PC-9 (cell line): Measurements from ENCODE around the gene LAMA2. TPM values are rescaled to one million over a fixed set of nuclear protein-coding genes. Genes with fewer than 3 reads are reported as not detected.

Experiments
- BruUV-seq: library from RNA; stranded (reverse); fragments of 400-500 nt; replicated peaks from 2 replicates; lab custom pipeline; 2021; lab: Mats Ljungman, UMichigan
- CTCF ChIA-PET: fragments of 300-600 bp; sonication (Branson Sonifier 250); formaldehyde crosslinking; loops from one replicate; lab custom pipeline; 2022; ENCODE audit warnings: antibody characterized with exemption; lab: Charles Lee
- POLR2A ChIA-PET: fragments of 300-600 bp; sonication (Branson Sonifier 250); formaldehyde crosslinking; loops from one replicate; lab custom pipeline; 2022; ENCODE audit warnings: antibody characterized with exemption; ENCODE audit not compliant: unreplicated experiment; lab: Charles Lee
- DNase-seq, 2 experiments: peaks; one replicate each; pipeline versions ENCODE4 v3.0.0 to v3.0.0-alpha.2; 2015 to 2022; ENCODE audit warnings: mixed read lengths in 1 of 2
- H2AFZ ChIP-seq: fragments of 200-600 bp; sonication (generic); 2 replicates; pipeline ENCODE4 v1.8.1; 2017; ENCODE audit warnings: antibody characterized with exemption
- H3F3A ChIP-seq: fragments of 200-600 bp; sonication (generic); 2 replicates; pipeline ENCODE4 v1.8.1; 2017; ENCODE audit warnings: antibody characterized with exemption, mild to moderate bottlenecking, low read depth; ENCODE audit not compliant: insufficient read depth
- H3K27ac ChIP-seq: fragments of 200-600 bp; sonication (generic); 2 replicates; pipeline ENCODE4 v1.6.1; 2016; ENCODE audit warnings: mixed run types
- H3K27me3 ChIP-seq: fragments of 200-600 bp; sonication (generic); 2 replicates; pipeline ENCODE4 v1.6.1; 2016; ENCODE audit warnings: low read depth, mixed run types; ENCODE audit not compliant: insufficient read depth
- H3K36me3 ChIP-seq: fragments of 200-600 bp; sonication (generic); 2 replicates; pipeline ENCODE4 v1.6.1; 2016; ENCODE audit warnings: low read depth, mixed run types
- H3K4me1 ChIP-seq: fragments of 200-600 bp; sonication (generic); replicated peaks from 2 replicates; pipeline ENCODE4 v1.6.1; 2016; ENCODE audit warnings: mixed run types; ENCODE audit not compliant: insufficient read depth
- H3K4me2 ChIP-seq: fragments of 200-600 bp; sonication (generic); 2 replicates; pipeline ENCODE4 v1.6.1; 2017; ENCODE audit warnings: mixed run types
- H3K4me3 ChIP-seq: fragments of 200-600 bp; sonication (generic); 2 replicates; pipeline ENCODE4 v1.6.1; 2016; ENCODE audit warnings: mixed run types
- H3K79me2 ChIP-seq: fragments of 200-600 bp; sonication (generic); 2 replicates; pipeline ENCODE4 v1.6.1; 2017; ENCODE audit warnings: low read depth, mixed run types
- H3K9me2 ChIP-seq: fragments of 200-600 bp; sonication (generic); 2 replicates; pipeline ENCODE4 v1.8.1; 2017; ENCODE audit warnings: mild to moderate bottlenecking; ENCODE audit not compliant: insufficient read depth
- H3K9me3 ChIP-seq: fragments of 200-600 bp; sonication (generic); 2 replicates; pipeline ENCODE4 v1.8.1; 2016; ENCODE audit warnings: low read depth; ENCODE audit not compliant: insufficient read depth
- H4K20me1 ChIP-seq: fragments of 200-600 bp; sonication (generic); 2 replicates; pipeline ENCODE4 v1.8.1; 2017; ENCODE audit not compliant: insufficient read depth
- EZH2 ChIP-seq: fragments of 200-600 bp; sonication (generic); IDR thresholded peaks from 2 replicates; pipeline ENCODE4 v1.8.0; 2017; ENCODE audit warnings: antibody characterized with exemption, low read depth
- intact Hi-C: fragments of 100-400 bp; cut with micrococcal nuclease; formaldehyde crosslinking; loops from one replicate; pipeline ENCODE4 v1.10.0; 2022; ENCODE audit not compliant: unreplicated experiment
- total RNA-seq: library from RNA; stranded (reverse); gene quantifications from 2 replicates; pipeline ENCODE4 v1.2.3, GENCODE V29; 2021
- TF ChIP-seq, protein P1 (sequence below): fragments of 200-600 bp; sonication (generic); conservative IDR thresholded peaks from 2 replicates; pipeline ENCODE4 v1.6.1; 2017; ENCODE audit warnings: mixed run types, antibody characterized with exemption, mild to moderate bottlenecking, moderate library complexity

LAMA2 gene
- total RNA-seq, 1 experiment from 2014 or later = 2.8 TPM

DNA sequence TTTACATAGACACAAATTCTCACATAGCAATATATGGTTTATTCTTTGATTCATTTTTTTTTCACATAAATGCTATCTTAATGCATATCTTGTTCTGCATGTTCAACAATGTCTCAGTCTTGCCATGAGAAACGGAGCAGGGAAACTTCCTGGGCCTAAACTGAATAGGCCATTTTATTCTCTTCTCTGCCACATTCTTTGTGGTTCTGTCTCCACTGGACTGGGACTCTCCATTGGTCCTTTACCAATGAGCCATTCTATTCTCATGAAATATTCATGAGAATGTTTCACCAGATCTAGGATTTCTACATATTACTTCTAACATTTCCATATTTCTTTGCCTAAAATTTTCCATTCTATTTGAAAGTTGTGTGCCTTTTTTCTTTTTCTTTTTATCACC is 42.8 kb downstream of the LAMA2 start:
- BruUV-seq = no TSS peak
- H3K4me3 ChIP-seq = no peak overlapping the region
- no peaks in the 10 kb centered on the region for H3K79me2 ChIP-seq
- no peaks in the 10 kb centered on the region for H3F3A ChIP-seq
- no peaks in the 10 kb centered on the region for H3K27me3 ChIP-seq
- TF ChIP-seq EZH2 = no peak
- TF ChIP-seq, protein P1, sequence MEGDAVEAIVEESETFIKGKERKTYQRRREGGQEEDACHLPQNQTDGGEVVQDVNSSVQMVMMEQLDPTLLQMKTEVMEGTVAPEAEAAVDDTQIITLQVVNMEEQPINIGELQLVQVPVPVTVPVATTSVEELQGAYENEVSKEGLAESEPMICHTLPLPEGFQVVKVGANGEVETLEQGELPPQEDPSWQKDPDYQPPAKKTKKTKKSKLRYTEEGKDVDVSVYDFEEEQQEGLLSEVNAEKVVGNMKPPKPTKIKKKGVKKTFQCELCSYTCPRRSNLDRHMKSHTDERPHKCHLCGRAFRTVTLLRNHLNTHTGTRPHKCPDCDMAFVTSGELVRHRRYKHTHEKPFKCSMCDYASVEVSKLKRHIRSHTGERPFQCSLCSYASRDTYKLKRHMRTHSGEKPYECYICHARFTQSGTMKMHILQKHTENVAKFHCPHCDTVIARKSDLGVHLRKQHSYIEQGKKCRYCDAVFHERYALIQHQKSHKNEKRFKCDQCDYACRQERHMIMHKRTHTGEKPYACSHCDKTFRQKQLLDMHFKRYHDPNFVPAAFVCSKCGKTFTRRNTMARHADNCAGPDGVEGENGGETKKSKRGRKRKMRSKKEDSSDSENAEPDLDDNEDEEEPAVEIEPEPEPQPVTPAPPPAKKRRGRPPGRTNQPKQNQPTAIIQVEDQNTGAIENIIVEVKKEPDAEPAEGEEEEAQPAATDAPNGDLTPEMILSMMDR = no peak
- H4K20me1 ChIP-seq = no peaks in the 10 kb centered on the region
- H3K36me3 ChIP-seq = no peaks in the 10 kb centered on the region
- no peak overlapping the region for H3K4me2 ChIP-seq
- no peak for DNase-seq
- intact Hi-C loops = no loop called here
- H2AFZ ChIP-seq = 0 out of 2 replicates have a peak overlapping the region, but pooled peaks have one; percentile 8
- H3K4me1 ChIP-seq = no peaks in the 10 kb centered on the region
- H3K9me3 ChIP-seq = no peaks in the 10 kb centered on the region; the same call in 1 of the 2 replicates
- CTCF ChIA-PET = no interaction called here
- H3K27ac ChIP-seq = no peak overlapping the region
- peaks cover 8% of the 10 kb centered on the region for H3K9me2 ChIP-seq
- POLR2A ChIA-PET = no interaction called here

GRCh38 chr6:128929869-128930268 is 46.9 kb downstream of the LAMA2 start:
- BruUV-seq = no TSS peak
- peaks cover 8% of the 10 kb centered on the region for H3K9me2 ChIP-seq
- no peak overlapping the region for H3K4me3 ChIP-seq
- no peak for DNase-seq
- no peaks in the 10 kb centered on the region for H3K79me2 ChIP-seq
- H3K4me2 ChIP-seq = no peak overlapping the region
- CTCF ChIA-PET = no interaction called here
- intact Hi-C loops = no loop called here
- POLR2A ChIA-PET = no interaction called here
- no peak overlapping the region for H3K27ac ChIP-seq
- H4K20me1 ChIP-seq = no peaks in the 10 kb centered on the region
- H3F3A ChIP-seq = no peaks in the 10 kb centered on the region
- no peaks in the 10 kb centered on the region for H3K36me3 ChIP-seq
- no peaks in the 10 kb centered on the region for H3K4me1 ChIP-seq
- TF ChIP-seq, protein P1 = no peak
- TF ChIP-seq EZH2 = no peak
- no peaks in the 10 kb centered on the region for H3K27me3 ChIP-seq
- no peak overlapping the region for H2AFZ ChIP-seq
- H3K9me3 ChIP-seq = no peaks in the 10 kb centered on the region; the same call in 1 of the 2 replicates

DNA sequence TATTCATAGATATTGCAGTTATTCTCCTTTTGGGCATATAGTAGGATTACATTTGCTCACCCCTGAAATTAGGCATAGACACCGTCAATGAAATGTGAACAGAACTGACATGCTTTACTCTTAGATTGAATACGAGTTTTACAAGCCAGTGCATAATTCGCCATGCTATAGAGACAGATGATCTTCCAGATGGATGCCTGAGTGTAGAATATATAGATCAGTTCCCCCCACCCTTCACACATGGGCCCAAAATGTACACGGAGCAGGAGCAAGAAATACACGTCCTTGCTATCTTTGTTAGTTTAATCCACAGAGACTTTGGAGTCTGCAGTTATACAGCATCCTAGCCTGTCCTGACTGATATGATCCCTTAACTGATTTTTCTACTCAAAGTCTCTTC is 47.4 kb downstream of the LAMA2 start:
- Histone ChIP-seq H3K27me3 (no peaks in the 10 kb centered on the region), H3K36me3 (no peaks in the 10 kb centered on the region), H2AFZ (no peak overlapping the region), H3K9me2 (peaks cover 7% of the 10 kb centered on the region), H3K27ac (no peak overlapping the region), H3F3A (no peaks in the 10 kb centered on the region), H3K4me1 (no peaks in the 10 kb centered on the region), H3K9me3 (no peaks in the 10 kb centered on the region; the same call in 1 of the 2 replicates), H3K4me2 (no peak overlapping the region), H3K4me3 (no peak overlapping the region), H3K79me2 (no peaks in the 10 kb centered on the region), H4K20me1 (no peaks in the 10 kb centered on the region)
- ChIA-PET POLR2A (no interaction called here), CTCF (no interaction called here)
- BruUV-seq = no TSS peak
- TF ChIP-seq, protein P1 = no peak
- no peak for TF ChIP-seq EZH2
- no peak for DNase-seq
- intact Hi-C loops = no loop called here
